Astrocyte (in vitro differentiated cells and primary cell): ENCODE results near the gene SLPI.

Experiments used
- CTCF ChIP-seq: IDR thresholded peaks from 2 replicates; pipeline ENCODE4 v1.5.1; 2011; ENCODE audit warnings: low read depth, mild to moderate bottlenecking, inconsistent platforms, low read length, moderate library complexity; ENCODE audit not compliant: insufficient read depth
- EZH2 ChIP-seq: IDR thresholded peaks from 2 replicates; pipeline ENCODE4 v1.6.1; 2012; ENCODE audit warnings: mild to moderate bottlenecking, low read length, inconsistent platforms; ENCODE audit not compliant: insufficient read depth

GRCh38 chr20:45290677-45291355 lies 36.5 kb upstream of the SLPI start:
- TF ChIP-seq CTCF (peak; percentile 80), EZH2 (no peak)
